Immature natural killer cell (primary cell): ENCODE data around the gene FUT8. TPM values are rescaled to one million over a fixed set of nuclear protein-coding genes. Genes with fewer than 3 reads are reported as not detected.
A peak's percentile ranks its signal among the peaks of the same experiment; 100 is the strongest.

ENCODE experiments used
- DNase-seq, 3 donors: peaks; one replicate each; pipeline ENCODE4 v3.0.0; 2022; ENCODE audit warnings: mixed read lengths in 1 of 3
- H3K27ac Mint-ChIP-seq, 6 donors: one replicate each; pipeline ENCODE4 v1.8.0; 2020; ENCODE audit warnings: mixed read lengths in 6 of 6, mild to moderate bottlenecking in 5 of 6, inconsistent platforms in 4 of 6, moderate library complexity in 3 of 6
- H3K27me3 Mint-ChIP-seq, 3 donors: one replicate each; pipeline ENCODE4 v1.8.0; 2020 to 2021; ENCODE audit warnings: low read depth in 3 of 3, mild to moderate bottlenecking in 3 of 3, mixed read lengths in 3 of 3, moderate library complexity in 3 of 3, inconsistent platforms in 1 of 3
- H3K36me3 Mint-ChIP-seq, 3 donors: one replicate each; pipeline ENCODE4 v1.8.0; 2020; ENCODE audit warnings: mixed read lengths in 3 of 3, inconsistent platforms in 2 of 3, mild to moderate bottlenecking in 2 of 3
- H3K4me1 Mint-ChIP-seq, 2 donors: one replicate each; pipeline ENCODE4 v1.8.0; 2020; ENCODE audit warnings: inconsistent platforms in 2 of 2, mild to moderate bottlenecking in 2 of 2, mixed read lengths in 2 of 2, moderate library complexity in 1 of 2
- H3K4me3 Mint-ChIP-seq, 5 donors: one replicate each; pipeline ENCODE4 v1.8.0; 2020; ENCODE audit warnings: mild to moderate bottlenecking in 5 of 5, mixed read lengths in 5 of 5, inconsistent platforms in 3 of 5, moderate library complexity in 3 of 5
- H3K9me3 Mint-ChIP-seq, 6 donors: one replicate each; pipeline ENCODE4 v1.8.0; 2020; ENCODE audit warnings: mild to moderate bottlenecking in 6 of 6, mixed read lengths in 6 of 6, inconsistent platforms in 4 of 6, moderate library complexity in 3 of 6
- polyA plus RNA-seq, 3 donors: library from polyadenylated mRNA; unstranded; fragments of 300-500 nt; fragmentation: Illumina TruSeq; gene quantifications; one replicate each; pipeline ENCODE4 v1.2.3, GENCODE V29; 2021

Gene FUT8
- polyA plus RNA-seq = 10 to 100 TPM in 2 of 3 donors, 1 to 10 TPM in 1; 6.5 to 11.1 (median 11.0) TPM

DNA sequence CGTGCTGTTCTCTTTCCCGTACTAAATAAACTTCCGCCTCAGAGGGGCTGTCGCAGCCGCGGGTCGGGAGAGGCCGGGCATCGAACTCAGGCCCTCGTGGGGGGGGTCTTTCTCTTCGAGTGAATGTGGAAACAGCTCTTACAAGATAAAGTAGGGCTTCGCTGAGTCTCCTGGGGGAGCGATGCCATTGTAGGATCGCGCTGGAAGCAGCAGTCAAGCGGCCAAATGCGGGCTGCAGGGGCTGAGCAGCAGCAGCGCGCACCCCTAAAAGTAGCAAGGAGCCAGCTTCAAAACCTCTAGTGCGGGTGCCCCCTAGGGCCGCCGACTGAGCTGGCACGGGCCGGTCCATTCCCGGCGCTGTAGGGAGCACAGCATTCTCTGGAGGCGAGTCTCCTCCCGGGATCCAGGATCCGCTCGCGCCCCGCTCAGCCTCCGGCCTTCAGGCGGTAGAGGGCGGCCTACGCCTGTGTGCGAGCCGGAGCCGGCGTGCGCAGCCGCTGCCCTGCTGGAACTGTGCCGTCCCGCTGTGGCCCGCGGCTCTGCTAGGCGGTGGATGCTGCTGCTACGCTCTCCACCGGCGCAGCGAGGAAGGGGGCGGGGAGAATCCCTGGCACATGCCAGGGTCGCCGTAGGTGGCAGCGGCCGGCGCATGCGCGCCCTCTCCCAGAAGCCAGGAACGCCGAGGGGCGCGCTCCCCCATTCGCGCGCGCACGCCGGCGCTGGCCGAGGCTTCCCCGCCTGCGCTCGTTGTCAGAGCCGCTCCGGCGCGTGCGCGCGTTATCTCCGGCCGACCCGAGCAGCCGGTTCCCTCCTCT is at the start of gene FUT8:
FUT8 (plus strand) TSS at position 699 of the 815 bp plus-strand sequence. CDS start 148,834 bp downstream, outside the sequence.
- peak; percentile 87 to 95 (median 94) for DNase-seq
- Mint-ChIP-seq H3K4me3 (peak within 1 kb of the TSS; percentile 95 to 100 (median 99)), H3K27ac (peak within 1 kb of the TSS; percentile 85 to 99 (median 98)), H3K27me3 (peaks cover 2 to 6% (median 4%) of the 10 kb centered on the region in 3 donors), H3K36me3 (no peaks in the 10 kb centered on the region), H3K4me1 (peaks cover 13 to 36% of the 10 kb centered on the region in 2 donors), H3K9me3 (no peaks in the 10 kb centered on the region)

DNA sequence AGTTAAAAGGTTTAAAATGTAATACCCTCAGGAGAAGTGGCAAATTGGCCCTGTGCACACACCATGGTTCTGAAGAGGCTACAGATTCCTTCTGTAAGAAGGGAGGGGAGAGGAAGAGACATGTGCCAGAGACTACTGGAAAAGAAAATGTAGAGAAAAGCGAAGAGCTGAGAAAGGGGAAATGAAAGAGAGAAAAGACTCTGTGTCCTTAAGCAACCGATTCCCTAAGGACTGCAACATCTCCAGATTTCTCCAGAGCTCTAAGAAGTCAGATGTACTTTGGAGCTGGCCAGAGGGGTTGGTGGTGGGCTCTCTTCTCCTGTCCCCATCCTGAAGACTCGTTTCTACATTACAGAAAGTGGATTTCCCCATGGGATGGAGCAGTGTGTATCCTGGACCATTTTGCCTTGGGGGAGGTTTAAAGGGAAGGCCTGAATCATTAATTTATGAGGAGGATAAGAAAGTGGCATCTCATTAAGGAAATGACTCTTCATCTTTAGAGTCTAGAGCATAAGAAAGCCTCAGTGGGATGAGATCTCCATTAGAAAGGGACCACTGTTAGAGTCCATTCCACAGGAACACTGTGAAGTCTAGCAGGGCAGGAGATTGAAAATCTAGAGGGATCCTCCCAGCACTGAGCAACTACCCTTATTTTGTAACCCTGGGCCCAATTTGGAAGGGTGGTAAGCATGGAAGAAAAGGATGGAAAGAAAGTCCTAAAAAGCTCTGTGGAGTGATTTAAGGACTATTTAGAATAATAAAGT is 45.5 kb upstream of the FUT8 start:
- Mint-ChIP-seq H3K36me3 (no peaks in the 10 kb centered on the region), H3K27me3 (peaks cover 0 to 4% (median 0%) of the 10 kb centered on the region in 3 donors), H3K27ac (no peak overlapping the region), H3K4me1 (no peaks in the 10 kb centered on the region), H3K9me3 (no peaks in the 10 kb centered on the region), H3K4me3 (no peak overlapping the region)
- no peak for DNase-seq

DNA sequence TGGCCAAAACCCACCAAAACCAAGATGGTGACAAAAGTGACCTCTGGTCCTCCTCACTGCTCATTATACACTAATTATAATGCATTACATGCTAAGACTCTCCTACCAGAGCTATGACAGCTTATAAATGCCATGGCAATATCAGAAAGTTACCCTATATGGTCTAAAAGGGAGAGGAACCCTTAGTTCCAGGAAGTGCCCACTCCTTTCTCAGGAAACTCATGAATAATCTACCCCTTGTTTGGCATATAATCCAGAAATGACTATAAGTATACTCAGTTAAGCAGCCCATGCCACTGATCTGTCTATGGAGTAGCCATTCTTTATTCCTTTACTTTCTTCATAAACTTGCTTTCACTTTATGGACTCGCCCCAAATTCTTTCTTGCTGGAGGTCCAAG is 43.0 kb upstream of the FUT8 start:
- Mint-ChIP-seq H3K27me3 (peaks cover 0 to 6% (median 0%) of the 10 kb centered on the region in 3 donors), H3K4me1 (no peaks in the 10 kb centered on the region), H3K36me3 (no peaks in the 10 kb centered on the region), H3K4me3 (no peak overlapping the region), H3K9me3 (no peaks in the 10 kb centered on the region), H3K27ac (no peak overlapping the region)
- DNase-seq = no peak

DNA sequence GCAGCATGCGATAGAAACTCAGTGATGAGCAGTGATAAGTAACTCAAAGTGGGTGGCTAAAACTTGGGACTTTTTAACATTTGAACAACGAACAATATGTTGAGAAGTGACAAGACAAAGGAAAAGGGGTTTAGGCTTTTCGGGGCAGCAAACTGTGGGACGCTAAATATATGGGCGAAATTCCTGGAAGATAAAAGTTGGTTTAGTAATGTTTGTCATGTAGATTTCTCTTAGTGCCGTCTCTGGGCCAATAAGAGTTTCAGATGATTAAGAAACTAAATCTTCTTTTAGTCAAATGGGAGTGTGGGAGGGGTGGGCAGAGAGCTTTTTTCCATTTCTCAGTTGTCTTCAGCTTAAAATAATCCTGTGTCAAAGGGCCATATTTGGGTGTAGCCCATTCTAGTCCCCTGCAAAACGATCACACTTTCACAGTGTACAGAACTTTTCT is 41.7 kb upstream of the FUT8 start:
- no peak for DNase-seq
- peaks cover 0 to 6% (median 0%) of the 10 kb centered on the region in 3 donors for H3K27me3 Mint-ChIP-seq
- no peak overlapping the region for H3K27ac Mint-ChIP-seq
- no peaks in the 10 kb centered on the region for H3K9me3 Mint-ChIP-seq
- H3K36me3 Mint-ChIP-seq = no peaks in the 10 kb centered on the region
- H3K4me3 Mint-ChIP-seq = no peak overlapping the region
- no peaks in the 10 kb centered on the region for H3K4me1 Mint-ChIP-seq

DNA sequence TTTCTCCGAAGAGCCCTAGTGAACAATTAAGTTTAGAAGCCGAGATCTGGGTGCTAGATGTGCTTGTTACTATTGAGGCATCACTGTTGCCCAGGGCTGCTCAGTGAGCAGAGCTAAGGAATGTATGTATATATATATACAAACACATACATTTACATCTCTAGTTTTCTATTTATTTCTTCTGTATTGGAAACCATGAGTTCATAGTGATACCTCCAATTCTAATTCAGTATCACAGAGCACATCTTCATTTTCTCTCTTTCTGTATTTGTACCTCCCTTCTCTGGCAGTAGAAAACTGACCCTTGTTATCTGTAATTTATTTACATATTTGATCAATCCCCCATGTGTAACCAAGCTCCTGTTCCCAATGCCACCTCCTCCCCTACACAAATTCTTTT is 40.7 kb upstream of the FUT8 start:
- no peak for DNase-seq
- no peak overlapping the region for H3K4me3 Mint-ChIP-seq
- peaks cover 0 to 4% (median 0%) of the 10 kb centered on the region in 3 donors for H3K27me3 Mint-ChIP-seq
- no peaks in the 10 kb centered on the region for H3K9me3 Mint-ChIP-seq
- no peak overlapping the region for H3K27ac Mint-ChIP-seq
- H3K36me3 Mint-ChIP-seq = no peaks in the 10 kb centered on the region
- no peaks in the 10 kb centered on the region for H3K4me1 Mint-ChIP-seq

DNA sequence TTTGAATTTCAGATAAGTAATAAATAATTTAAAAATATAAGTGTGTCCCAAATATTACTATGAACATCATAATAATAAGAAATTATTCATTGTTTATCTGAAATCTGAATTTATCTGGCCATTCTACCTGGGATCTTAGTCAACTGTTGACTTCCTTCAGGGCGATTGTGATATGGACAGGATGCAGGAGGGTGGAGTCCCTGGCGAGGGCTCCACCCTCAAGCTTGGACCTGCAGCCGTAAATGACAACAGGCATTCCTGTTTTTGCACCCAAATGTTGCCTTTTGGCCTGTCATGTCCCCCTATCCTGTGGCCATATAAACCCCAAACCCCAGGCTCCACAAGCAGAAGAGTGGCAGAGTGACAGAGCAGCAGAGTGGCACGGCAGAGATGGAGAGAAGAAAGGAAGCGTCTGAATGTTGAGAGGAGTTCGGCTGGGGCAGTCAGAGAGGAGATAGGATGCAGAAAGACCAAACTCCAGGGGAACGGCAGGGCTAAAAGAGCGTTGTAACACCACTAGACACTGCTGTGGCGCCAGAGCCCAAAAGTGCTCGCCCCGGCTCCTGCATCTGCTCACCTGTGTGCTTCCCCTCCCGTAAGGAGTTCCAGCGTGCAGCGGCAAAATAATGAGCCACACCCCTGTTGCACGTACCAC is 39.4 kb upstream of the FUT8 start:
- H3K4me1 Mint-ChIP-seq = no peaks in the 10 kb centered on the region
- H3K27me3 Mint-ChIP-seq = peaks cover 0 to 4% (median 0%) of the 10 kb centered on the region in 3 donors
- H3K9me3 Mint-ChIP-seq = no peaks in the 10 kb centered on the region
- no peak for DNase-seq
- peak overlapping the region in 1 of 5 donors; percentile 24 for H3K4me3 Mint-ChIP-seq
- no peak overlapping the region for H3K27ac Mint-ChIP-seq
- H3K36me3 Mint-ChIP-seq = no peaks in the 10 kb centered on the region

DNA sequence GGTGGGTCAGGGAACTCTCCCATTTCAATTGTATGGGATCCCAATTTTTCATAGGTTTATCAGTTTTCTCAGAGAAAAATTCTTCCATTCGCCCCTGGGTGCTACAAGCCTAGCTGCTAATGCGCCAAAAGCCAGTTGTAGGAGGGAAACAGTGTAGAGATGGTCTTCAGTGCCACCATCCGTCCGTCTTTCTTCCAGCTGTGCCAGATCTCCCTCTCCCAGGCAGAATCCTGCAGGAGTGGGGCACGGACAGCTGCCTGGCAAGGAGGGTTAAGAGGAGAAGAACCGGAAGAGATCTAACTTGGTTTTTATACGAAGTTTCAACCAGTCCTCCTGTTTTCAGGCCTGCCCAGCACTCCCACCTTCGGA is 38.9 kb upstream of the FUT8 start:
- Mint-ChIP-seq H3K36me3 (no peaks in the 10 kb centered on the region), H3K27me3 (peaks cover 0 to 4% (median 0%) of the 10 kb centered on the region in 3 donors), H3K9me3 (no peaks in the 10 kb centered on the region), H3K27ac (no peak overlapping the region), H3K4me1 (no peaks in the 10 kb centered on the region), H3K4me3 (no peak overlapping the region)
- no peak for DNase-seq

DNA sequence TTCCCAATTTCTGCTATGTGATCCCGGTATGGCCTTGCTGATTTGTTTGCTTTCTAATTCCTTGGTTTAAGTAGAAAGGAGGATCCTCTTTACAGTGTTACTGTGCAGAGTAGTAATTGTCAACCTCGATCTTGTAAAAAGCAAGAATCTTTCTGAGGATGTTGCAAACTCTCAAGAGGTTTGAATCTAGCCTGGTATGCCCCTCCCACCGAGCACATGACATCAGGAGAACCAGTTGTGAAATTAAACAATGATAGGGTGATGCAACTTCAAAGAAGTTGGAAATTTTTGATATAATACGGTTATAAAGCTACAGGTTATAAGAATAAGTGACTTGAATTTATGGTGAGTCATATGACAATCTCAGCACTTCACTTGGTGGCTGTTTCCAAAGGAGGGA is 35.0 kb upstream of the FUT8 start:
- no peak overlapping the region for H3K4me3 Mint-ChIP-seq
- H3K27ac Mint-ChIP-seq = no peak overlapping the region
- no peak for DNase-seq
- H3K9me3 Mint-ChIP-seq = peaks cover 0 to under 1% (median 0%) of the 10 kb centered on the region in 6 donors
- H3K4me1 Mint-ChIP-seq = no peaks in the 10 kb centered on the region
- no peaks in the 10 kb centered on the region for H3K36me3 Mint-ChIP-seq
- H3K27me3 Mint-ChIP-seq = peaks cover 2 to 4% (median 3%) of the 10 kb centered on the region in 3 donors

DNA sequence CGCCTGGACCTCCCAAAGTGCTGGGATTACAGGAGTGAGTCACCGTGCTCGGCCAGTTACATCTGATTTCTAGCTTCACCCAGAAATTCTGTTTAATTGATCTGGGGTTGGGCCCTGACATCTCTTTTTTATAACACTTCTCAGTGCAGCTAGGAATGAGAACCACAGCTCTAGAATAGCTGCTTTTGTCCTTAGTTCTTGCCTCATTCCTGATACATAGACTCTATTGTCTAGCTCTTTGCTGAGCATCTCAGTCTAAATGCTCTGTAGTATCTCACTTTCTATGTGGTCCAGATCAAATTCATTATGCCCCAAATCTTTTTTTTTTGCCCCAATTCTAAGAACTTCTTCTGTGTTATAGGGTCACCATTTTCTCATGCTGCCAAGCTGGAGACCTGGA is 29.9 kb upstream of the FUT8 start:
- Mint-ChIP-seq H3K36me3 (no peaks in the 10 kb centered on the region), H3K9me3 (peaks cover 0 to 3% (median 0%) of the 10 kb centered on the region in 6 donors), H3K27me3 (peaks cover 0 to 7% (median 3%) of the 10 kb centered on the region in 3 donors), H3K27ac (no peak overlapping the region), H3K4me3 (no peak overlapping the region), H3K4me1 (no peaks in the 10 kb centered on the region)
- no peak for DNase-seq

DNA sequence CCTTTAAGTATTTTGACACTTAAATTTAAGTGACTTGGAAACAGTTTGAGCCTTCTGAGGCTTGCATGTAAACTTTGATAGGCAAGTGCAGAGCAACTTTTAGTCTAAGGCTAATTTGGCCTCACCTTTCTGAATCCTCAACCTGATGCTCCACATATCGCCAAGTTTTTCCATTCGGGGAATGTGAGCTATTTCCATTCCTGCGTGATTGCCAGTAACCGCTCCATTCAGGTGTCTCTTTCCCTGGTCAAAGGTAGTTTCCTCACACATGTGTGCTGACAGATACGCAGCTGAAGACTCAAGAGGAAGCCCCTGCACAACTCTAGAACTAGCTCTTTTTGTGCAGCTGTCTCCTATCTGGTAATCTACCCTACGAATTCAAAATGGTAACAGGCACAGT is 25.4 kb upstream of the FUT8 start:
- peaks cover 0 to 4% (median 4%) of the 10 kb centered on the region in 3 donors for H3K27me3 Mint-ChIP-seq
- no peaks in the 10 kb centered on the region for H3K36me3 Mint-ChIP-seq
- no peak overlapping the region for H3K4me3 Mint-ChIP-seq
- no peaks in the 10 kb centered on the region for H3K4me1 Mint-ChIP-seq
- peaks cover 0 to 3% (median 0%) of the 10 kb centered on the region in 6 donors for H3K9me3 Mint-ChIP-seq
- H3K27ac Mint-ChIP-seq = no peak overlapping the region
- DNase-seq = no peak

DNA sequence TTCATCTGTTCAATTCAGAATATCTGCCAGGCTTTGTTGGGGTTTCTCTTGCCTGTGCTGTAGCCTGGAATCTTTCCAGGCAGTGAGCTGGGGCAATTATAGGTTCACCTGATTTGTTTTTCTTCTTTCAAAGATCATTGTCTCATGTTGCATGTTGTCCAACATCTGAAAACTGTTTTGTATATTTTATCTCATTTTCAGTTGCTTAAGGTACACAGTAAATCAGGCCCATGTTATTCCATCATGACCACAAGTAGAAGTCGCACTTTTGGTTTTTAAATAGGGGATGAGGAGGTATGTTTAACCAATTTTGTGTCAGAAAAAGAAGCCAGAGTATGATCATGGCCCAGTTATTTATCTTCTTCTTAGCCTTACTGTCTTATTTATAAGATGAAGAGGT is 24.9 kb upstream of the FUT8 start:
- H3K9me3 Mint-ChIP-seq = peaks cover 0 to 2% (median 0%) of the 10 kb centered on the region in 6 donors
- H3K27ac Mint-ChIP-seq = no peak overlapping the region
- peaks cover 0 to 4% (median 4%) of the 10 kb centered on the region in 3 donors for H3K27me3 Mint-ChIP-seq
- no peak overlapping the region for H3K4me3 Mint-ChIP-seq
- H3K36me3 Mint-ChIP-seq = no peaks in the 10 kb centered on the region
- no peaks in the 10 kb centered on the region for H3K4me1 Mint-ChIP-seq
- DNase-seq = no peak

DNA sequence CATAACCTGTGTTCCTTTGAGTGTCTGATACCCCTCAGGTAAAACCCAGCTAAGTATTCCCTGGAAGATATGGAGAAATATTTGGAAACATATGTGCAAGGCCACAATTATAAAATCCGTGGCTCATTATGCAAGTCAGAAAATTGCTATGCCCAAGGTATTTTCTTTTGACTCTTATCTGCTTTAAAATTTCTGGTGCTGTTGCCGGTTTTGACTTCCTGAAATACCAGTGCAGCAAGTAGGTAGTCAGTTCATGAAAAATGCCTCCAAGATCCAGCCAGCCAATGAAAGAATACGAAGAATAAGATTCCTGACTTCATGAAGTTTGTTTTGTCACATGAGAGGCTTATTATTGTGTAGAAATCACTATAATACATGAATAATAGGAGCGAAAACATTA is 20.2 kb upstream of the FUT8 start:
- Mint-ChIP-seq H3K9me3 (peaks cover 6 to 12% (median 8%) of the 10 kb centered on the region in 6 donors), H3K4me3 (no peak overlapping the region), H3K4me1 (no peaks in the 10 kb centered on the region), H3K27me3 (peaks cover 0 to 4% (median 4%) of the 10 kb centered on the region in 3 donors), H3K27ac (no peak overlapping the region), H3K36me3 (peaks cover 6 to 7% (median 7%) of the 10 kb centered on the region in 3 donors)
- no peak for DNase-seq

DNA sequence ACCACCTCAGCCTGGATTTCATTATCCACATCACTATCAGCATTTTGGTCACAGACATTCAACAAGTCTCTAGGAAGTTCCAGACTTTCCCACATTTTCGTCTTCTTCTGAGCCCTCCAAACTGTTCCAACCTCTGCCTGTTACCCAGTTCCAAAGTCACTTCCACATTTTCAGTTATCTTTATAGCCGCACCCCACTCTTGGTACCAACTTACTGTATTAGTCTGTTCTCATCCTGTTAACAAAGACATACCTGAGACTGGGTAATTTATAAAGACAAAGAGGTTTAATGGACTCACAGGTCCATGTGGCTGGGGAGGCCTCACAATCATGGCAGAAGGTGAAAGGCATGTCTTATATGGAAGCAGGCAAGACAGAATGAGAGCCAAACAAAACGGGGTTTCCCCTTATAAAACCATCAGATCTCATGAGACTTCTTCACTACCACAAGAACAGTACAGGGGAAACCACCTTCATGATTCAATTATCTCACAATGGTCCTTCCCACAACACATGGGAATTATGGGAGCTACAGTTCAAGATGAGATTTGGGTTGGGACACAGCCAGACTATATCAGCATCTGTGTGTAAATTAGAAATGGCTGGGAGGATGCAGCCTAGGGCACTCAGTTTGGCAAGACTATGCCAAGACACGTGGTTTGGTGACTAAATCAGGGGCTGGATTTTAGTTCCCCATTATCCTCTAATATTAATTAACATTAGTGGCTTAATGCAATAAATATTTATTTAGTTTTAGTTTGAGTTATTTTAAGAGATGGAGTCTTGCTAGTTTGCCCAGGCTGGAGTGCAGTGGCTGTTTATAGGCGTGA is 16.2 kb upstream of the FUT8 start:
- Mint-ChIP-seq H3K4me3 (no peak overlapping the region), H3K9me3 (peaks cover 6 to 12% (median 8%) of the 10 kb centered on the region in 6 donors), H3K27me3 (peaks cover 0 to 4% (median 0%) of the 10 kb centered on the region in 3 donors), H3K36me3 (peaks cover 6 to 7% (median 7%) of the 10 kb centered on the region in 3 donors), H3K4me1 (no peaks in the 10 kb centered on the region), H3K27ac (no peak overlapping the region)
- DNase-seq = no peak
